ENCODE data around the gene ANO7.
A peak's percentile ranks its signal among the peaks of the same experiment; 100 is the strongest.
"Not testable (repeated sequence)": the region's sequence is repeated elsewhere in the genome, so short reads cannot be mapped to it uniquely, and the experiment has no call there.

ANO7 gene

GRCh38 chr2:241195506-241196130 lies 7.1 kb downstream of the ANO7 start:
- no CpG with 5 or more reads among the region's 18 CpGs for WGBS (ENCODE audit: extremely low coverage, insufficient coverage, insufficient read length)
- no peak overlapping the region for H3K9ac ChIP-seq (ENCODE audit: low read length)
- H2AK5ac ChIP-seq (ENCODE audit: low read length) = no peak overlapping the region

DNA sequence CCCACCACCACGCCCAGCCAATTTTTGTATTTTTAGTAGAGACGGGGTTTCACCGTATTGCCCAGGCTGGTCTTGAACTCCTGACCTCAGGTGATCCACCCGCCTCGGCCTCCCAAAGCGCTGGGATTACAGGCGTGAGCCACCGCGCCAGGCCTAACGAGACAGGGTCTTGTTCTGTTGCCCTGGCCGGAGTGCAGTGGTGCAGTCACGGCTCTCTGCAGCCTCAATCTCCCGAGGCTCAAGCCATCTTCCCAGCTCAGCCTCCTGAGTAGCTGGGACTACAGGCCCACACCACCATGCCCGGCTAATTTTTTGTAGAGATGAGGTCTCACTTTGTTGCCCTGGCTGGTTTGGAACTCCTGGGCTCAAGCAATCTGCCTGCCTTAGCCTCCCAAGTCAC lies 8.8 kb downstream of the ANO7 start:
- not testable (repeated sequence) for H3K18ac ChIP-seq (ENCODE audit: low read length)

More at GRCh38 chr2:241195506-241196130, 7.1 kb downstream of the ANO7 start:
- H4K91ac ChIP-seq (ENCODE audit: low read depth, low read length) = no peak overlapping the region
- H4K8ac ChIP-seq (ENCODE audit: low read depth, low read length) = no peak overlapping the region
- no peak overlapping the region for H2BK12ac ChIP-seq (ENCODE audit: low read length)
- H3K79me1 ChIP-seq (ENCODE audit: low read length) = peaks cover 2% of the 10 kb centered on the region
- H3K9me3 ChIP-seq (ENCODE audit: insufficient read depth, low read depth, low read length) = peaks cover 2% of the 10 kb centered on the region
- no peak overlapping the region for H3K23ac ChIP-seq (ENCODE audit: low read length)
- H4K12ac ChIP-seq (ENCODE audit: low read depth, low read length) = no peak overlapping the region
- no peak overlapping the region for H3K4ac ChIP-seq (ENCODE audit: low read depth, low read length)
- no peak overlapping the region for H2BK120ac ChIP-seq (ENCODE audit: insufficient read depth, low read length, poor library complexity)
- no peak overlapping the region for H3K27ac ChIP-seq (ENCODE audit: low read depth, low read length)
- no peaks in the 10 kb centered on the region for H3K27me3 ChIP-seq (ENCODE audit: insufficient read depth, low read length)
- H3K18ac ChIP-seq (ENCODE audit: low read length) = no peak overlapping the region
- H3K4me2 ChIP-seq (ENCODE audit: low read length) = no peak overlapping the region
- no peak overlapping the region for H2BK5ac ChIP-seq (ENCODE audit: low read depth, low read length, poor library complexity)
- no peak for DNase-seq
- peaks cover 0 to 2% of the 10 kb centered on the region in 2 experiments for H3K4me1 ChIP-seq (ENCODE audit: control insufficient read depth in 1 of 2, insufficient read depth in 2 of 2, low read length in 2 of 2)
- H3K79me2 ChIP-seq (ENCODE audit: control insufficient read depth, insufficient read depth, low read length, poor library complexity) = no peaks in the 10 kb centered on the region
- no peak overlapping the region for H3K4me3 ChIP-seq (ENCODE audit: low read depth, low read length)
- H2AFZ ChIP-seq (ENCODE audit: insufficient read depth, low read length, poor library complexity) = no peak overlapping the region
- no peak overlapping the region for H3K14ac ChIP-seq (ENCODE audit: low read length)
- no peaks in the 10 kb centered on the region for H3K36me3 ChIP-seq (ENCODE audit: control insufficient read depth in 1 of 2, insufficient read depth in 2 of 2, low read length in 2 of 2)

DNA sequence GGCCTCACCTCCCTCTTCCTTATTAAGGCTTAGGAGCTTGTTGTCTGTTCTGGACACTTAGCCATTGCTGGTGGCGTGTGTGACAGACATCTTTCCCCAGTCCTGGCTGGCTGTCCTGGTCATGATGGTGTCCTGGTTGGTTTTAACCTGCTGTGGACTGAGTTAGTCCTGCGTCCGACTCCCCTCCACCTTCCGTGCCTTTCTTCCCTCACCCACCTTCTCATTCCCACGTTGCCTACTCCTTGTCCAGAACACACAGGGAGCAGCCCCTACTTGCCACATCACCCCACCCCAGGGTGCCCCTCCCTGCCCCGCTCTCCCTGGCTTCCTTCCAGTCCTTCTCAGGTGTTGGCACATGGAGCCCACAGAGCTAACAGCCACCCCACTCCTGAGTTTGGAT lies 9.5 kb downstream of the ANO7 start:
- Histone ChIP-seq H3K14ac (ENCODE audit: low read length) (no peak overlapping the region), H4K8ac (ENCODE audit: low read depth, low read length) (no peak overlapping the region), H2BK12ac (ENCODE audit: low read length) (no peak overlapping the region), H2AK5ac (ENCODE audit: low read length) (no peak overlapping the region), H2AFZ (ENCODE audit: insufficient read depth, low read length, poor library complexity) (no peak overlapping the region), H4K91ac (ENCODE audit: low read depth, low read length) (no peak overlapping the region), H3K23ac (ENCODE audit: low read length) (no peak overlapping the region), H3K4me2 (ENCODE audit: low read length) (no peak overlapping the region), H3K4me1 (ENCODE audit: control insufficient read depth in 1 of 2, insufficient read depth in 2 of 2, low read length in 2 of 2) (peaks cover 0 to 8% of the 10 kb centered on the region in 2 experiments), H3K9me3 (ENCODE audit: insufficient read depth, low read depth, low read length) (peaks cover 2% of the 10 kb centered on the region), H3K27me3 (ENCODE audit: insufficient read depth, low read length) (no peaks in the 10 kb centered on the region), H3K9ac (ENCODE audit: low read length) (no peak overlapping the region), H3K36me3 (ENCODE audit: control insufficient read depth in 1 of 2, insufficient read depth in 2 of 2, low read length in 2 of 2) (no peaks in the 10 kb centered on the region), H3K18ac (ENCODE audit: low read length) (no peak overlapping the region), H2BK120ac (ENCODE audit: insufficient read depth, low read length, poor library complexity) (no peak overlapping the region), H3K4me3 (ENCODE audit: low read depth, low read length) (no peak overlapping the region), H2BK5ac (ENCODE audit: low read depth, low read length, poor library complexity) (no peak overlapping the region), H3K4ac (ENCODE audit: low read depth, low read length) (no peak overlapping the region), H4K12ac (ENCODE audit: low read depth, low read length) (no peak overlapping the region), H3K79me2 (ENCODE audit: control insufficient read depth, insufficient read depth, low read length, poor library complexity) (no peaks in the 10 kb centered on the region), H3K27ac (ENCODE audit: low read depth, low read length) (no peak overlapping the region), H3K79me1 (ENCODE audit: low read length) (peaks cover 2% of the 10 kb centered on the region)
- no CpG with 5 or more reads among the region's 6 CpGs for WGBS (ENCODE audit: extremely low coverage, insufficient coverage, insufficient read length)
- no peak for DNase-seq

More for the DNA sequence above, 8.8 kb downstream of the ANO7 start:
- not testable (repeated sequence) for H3K27me3 ChIP-seq (ENCODE audit: insufficient read depth, low read length); H3K79me1 ChIP-seq (ENCODE audit: low read length); H3K4me1 ChIP-seq (ENCODE audit: control insufficient read depth in 1 of 2, insufficient read depth in 2 of 2, low read length in 2 of 2); H2BK120ac ChIP-seq (ENCODE audit: insufficient read depth, low read length, poor library complexity); H4K12ac ChIP-seq (ENCODE audit: low read depth, low read length); H3K79me2 ChIP-seq (ENCODE audit: control insufficient read depth, insufficient read depth, low read length, poor library complexity); H2AK5ac ChIP-seq (ENCODE audit: low read length); H3K9me3 ChIP-seq (ENCODE audit: insufficient read depth, low read depth, low read length); DNase-seq; H3K14ac ChIP-seq (ENCODE audit: low read length); H4K8ac ChIP-seq (ENCODE audit: low read depth, low read length); H3K4me2 ChIP-seq (ENCODE audit: low read length); H3K36me3 ChIP-seq (ENCODE audit: control insufficient read depth in 1 of 2, insufficient read depth in 2 of 2, low read length in 2 of 2); H4K91ac ChIP-seq (ENCODE audit: low read depth, low read length); H3K9ac ChIP-seq (ENCODE audit: low read length); H3K4ac ChIP-seq (ENCODE audit: low read depth, low read length); H3K4me3 ChIP-seq (ENCODE audit: low read depth, low read length); H2BK5ac ChIP-seq (ENCODE audit: low read depth, low read length, poor library complexity); H3K27ac ChIP-seq (ENCODE audit: low read depth, low read length); H3K23ac ChIP-seq (ENCODE audit: low read length); H2AFZ ChIP-seq (ENCODE audit: insufficient read depth, low read length, poor library complexity); H2BK12ac ChIP-seq (ENCODE audit: low read length)
- no CpG with 5 or more reads among the region's 14 CpGs for WGBS (ENCODE audit: extremely low coverage, insufficient coverage, insufficient read length)

GRCh38 chr2:241198381-241199279 lies 10.2 kb downstream of the ANO7 start:
- H2BK5ac ChIP-seq (ENCODE audit: low read depth, low read length, poor library complexity) = no peak overlapping the region
- H3K4me3 ChIP-seq (ENCODE audit: low read depth, low read length) = no peak overlapping the region
- H4K12ac ChIP-seq (ENCODE audit: low read depth, low read length) = no peak overlapping the region
- peaks cover 2% of the 10 kb centered on the region for H3K9me3 ChIP-seq (ENCODE audit: insufficient read depth, low read depth, low read length)
- H3K79me1 ChIP-seq (ENCODE audit: low read length) = peaks cover 2% of the 10 kb centered on the region
- no peak overlapping the region for H3K4me2 ChIP-seq (ENCODE audit: low read length)
- no peaks in the 10 kb centered on the region for H3K27me3 ChIP-seq (ENCODE audit: insufficient read depth, low read length)
- no peak overlapping the region for H3K18ac ChIP-seq (ENCODE audit: low read length)
- no peak overlapping the region for H3K9ac ChIP-seq (ENCODE audit: low read length)
- no peak overlapping the region for H2AFZ ChIP-seq (ENCODE audit: insufficient read depth, low read length, poor library complexity)
- peaks cover 0 to 8% of the 10 kb centered on the region in 2 experiments for H3K4me1 ChIP-seq (ENCODE audit: control insufficient read depth in 1 of 2, insufficient read depth in 2 of 2, low read length in 2 of 2)
- no peak overlapping the region for H3K4ac ChIP-seq (ENCODE audit: low read depth, low read length)
- no peak overlapping the region for H2BK12ac ChIP-seq (ENCODE audit: low read length)
- WGBS (ENCODE audit: extremely low coverage, insufficient coverage, insufficient read length) = no CpG with 5 or more reads among the region's 27 CpGs
- no peaks in the 10 kb centered on the region for H3K79me2 ChIP-seq (ENCODE audit: control insufficient read depth, insufficient read depth, low read length, poor library complexity)
- no peak overlapping the region for H2AK5ac ChIP-seq (ENCODE audit: low read length)
- no peak overlapping the region for H3K14ac ChIP-seq (ENCODE audit: low read length)
- H3K23ac ChIP-seq (ENCODE audit: low read length) = no peak overlapping the region
- no peak overlapping the region for H4K8ac ChIP-seq (ENCODE audit: low read depth, low read length)
- no peak overlapping the region for H2BK120ac ChIP-seq (ENCODE audit: insufficient read depth, low read length, poor library complexity)
- no peaks in the 10 kb centered on the region for H3K36me3 ChIP-seq (ENCODE audit: control insufficient read depth in 1 of 2, insufficient read depth in 2 of 2, low read length in 2 of 2)
- no peak overlapping the region for H4K91ac ChIP-seq (ENCODE audit: low read depth, low read length)
- peak; percentile 61 to 83 for DNase-seq
- no peak overlapping the region for H3K27ac ChIP-seq (ENCODE audit: low read depth, low read length)
